GM18951 (cell line): Measurements from ENCODE around the gene TANC1.

Experiments used
- POLR2A ChIP-seq: IDR thresholded peaks from 4 replicates; pipeline ENCODE4 v1.6.1; 2011; ENCODE audit warnings: mild to moderate bottlenecking; ENCODE audit not compliant: insufficient read length, insufficient read depth; ENCODE audit errors: extremely low read depth
- in situ Hi-C: fragments of 300-500 bp; cut with MboI; formaldehyde crosslinking; loops from one replicate; pipeline ENCODE4 v1.12.0; 2022; ENCODE audit warnings: low sequenced_read_pairs, mixed read lengths, inconsistent platforms; ENCODE audit not compliant: unreplicated experiment

Gene TANC1

GRCh38 chr2:159164457-159164911, 196.0 kb downstream of the TANC1 start:
- in situ Hi-C loops, result no loop called here
- TF ChIP-seq POLR2A, result no peak

GRCh38 chr2:159165048-159165447, 196.6 kb downstream of the TANC1 start:
- TF ChIP-seq POLR2A, result no peak
- in situ Hi-C loops, result no loop called here

GRCh38 chr2:159168707-159169106, 200.3 kb downstream of the TANC1 start:
- in situ Hi-C loops, result no loop called here
- TF ChIP-seq POLR2A, result no peak

- no peak for TF ChIP-seq POLR2A
- in situ Hi-C loops, result no loop called here
Observed at GRCh38 chr2:159169187-159169586, 200.7 kb downstream of the TANC1 start.

- TF ChIP-seq POLR2A, result no peak
- in situ Hi-C loops, result no loop called here
Observed at GRCh38 chr2:159172403-159172802, 204.0 kb downstream of the TANC1 start.

GRCh38 chr2:159174759-159175158, 206.3 kb downstream of the TANC1 start:
- TF ChIP-seq POLR2A, result no peak
- in situ Hi-C loops, result no loop called here

GRCh38 chr2:159175182-159175581, 206.7 kb downstream of the TANC1 start:
- TF ChIP-seq POLR2A, result no peak

GRCh38 chr2:159175927-159176326, 207.5 kb downstream of the TANC1 start:
- in situ Hi-C loops, result no loop called here
- no peak for TF ChIP-seq POLR2A

More at GRCh38 chr2:159175182-159175581, 206.7 kb downstream of the TANC1 start:
- in situ Hi-C loops, result no loop called here

- in situ Hi-C loops, result no loop called here
- TF ChIP-seq POLR2A, result no peak
Observed at GRCh38 chr2:159176555-159176954, 208.1 kb downstream of the TANC1 start.

GRCh38 chr2:159177357-159177756, 208.9 kb downstream of the TANC1 start:
- in situ Hi-C loops, result no loop called here
- TF ChIP-seq POLR2A, result no peak

- in situ Hi-C loops, result no loop called here
- no peak for TF ChIP-seq POLR2A
Observed at GRCh38 chr2:159177957-159178356, 209.5 kb downstream of the TANC1 start.

GRCh38 chr2:159179096-159179495, 210.7 kb downstream of the TANC1 start:
- in situ Hi-C loops, result no loop called here

GRCh38 chr2:159179696-159180095, 211.3 kb downstream of the TANC1 start:
- no peak for TF ChIP-seq POLR2A
- in situ Hi-C loops, result no loop called here

More at GRCh38 chr2:159179096-159179495, 210.7 kb downstream of the TANC1 start:
- TF ChIP-seq POLR2A, result no peak

- no peak for TF ChIP-seq POLR2A
- in situ Hi-C loops, result no loop called here
Observed at GRCh38 chr2:159183346-159183745, 214.9 kb downstream of the TANC1 start.
